Femur (tissue), 1 donor: ENCODE results near the gene SLC13A3.

Experiments
- DNase-seq: peaks from one replicate; pipeline ENCODE4 v3.0.0-alpha.2; 2017

Gene SLC13A3

GRCh38 chr20:46573234-46573633 lies 78.0 kb downstream of the SLC13A3 start:
- no peak for DNase-seq

GRCh38 chr20:46572790-46573189 lies 78.5 kb downstream of the SLC13A3 start:
- no peak for DNase-seq

- peak; percentile 84 for DNase-seq
These were observed 79.1 kb downstream of the SLC13A3 start for GRCh38 chr20:46572153-46572552.

- DNase-seq = no peak
These were observed 79.8 kb downstream of the SLC13A3 start for GRCh38 chr20:46571418-46571817.

- no peak for DNase-seq
These were observed 80.3 kb downstream of the SLC13A3 start for GRCh38 chr20:46570956-46571355.

- no peak for DNase-seq
These were observed 81.3 kb downstream of the SLC13A3 start for GRCh38 chr20:46569961-46570360.

- peak; percentile 94 for DNase-seq
These were observed 82.6 kb downstream of the SLC13A3 start for GRCh38 chr20:46568570-46569129.

- DNase-seq = no peak
These were observed 85.1 kb downstream of the SLC13A3 start for GRCh38 chr20:46566125-46566524.

GRCh38 chr20:46564241-46564957 lies 86.9 kb downstream of the SLC13A3 start:
- DNase-seq = no peak

- no peak for DNase-seq
These were observed 87.4 kb downstream of the SLC13A3 start for GRCh38 chr20:46563860-46564221.

GRCh38 chr20:46563170-46563859 lies 87.9 kb downstream of the SLC13A3 start:
- no peak for DNase-seq

- peak; percentile 83 for DNase-seq
These were observed 88.7 kb downstream of the SLC13A3 start for GRCh38 chr20:46562373-46563169.

- DNase-seq = no peak
These were observed 89.3 kb downstream of the SLC13A3 start for GRCh38 chr20:46562009-46562372.

- DNase-seq = no peak
These were observed 91.4 kb downstream of the SLC13A3 start for GRCh38 chr20:46559685-46560440.

- no peak for DNase-seq
These were observed 92.3 kb downstream of the SLC13A3 start for GRCh38 chr20:46559001-46559400.

- no peak for DNase-seq
These were observed 92.7 kb downstream of the SLC13A3 start for GRCh38 chr20:46558511-46558959.

GRCh38 chr20:46557231-46557956 lies 93.9 kb downstream of the SLC13A3 start:
- DNase-seq = no peak

- no peak for DNase-seq
These were observed 95.8 kb downstream of the SLC13A3 start for GRCh38 chr20:46555370-46555956.

GRCh38 chr20:46554828-46555227 lies 96.4 kb downstream of the SLC13A3 start:
- DNase-seq = no peak

GRCh38 chr20:46553926-46554325 lies 97.3 kb downstream of the SLC13A3 start:
- DNase-seq = no peak
